K562 (cell line): ENCODE results near the gene COX6B2. TPM values are rescaled to one million over a fixed set of nuclear protein-coding genes. Genes with fewer than 3 reads are reported as not detected.
A peak's percentile ranks its signal among the peaks of the same experiment; 100 is the strongest.

Experiments
- ATAC-seq: fragments of 200-7000 bp; cut with Tn5 transposase; 3 replicates; pipeline ENCODE4 v1.9.1; 2020; ENCODE audit warnings: moderate library complexity
- BruUV-seq: library from RNA; stranded (reverse); fragments of 400-500 nt; replicated peaks from 2 replicates; lab custom pipeline; 2021; lab: Mats Ljungman, UMichigan
- CTCF ChIA-PET: fragments of 300-600 bp; formaldehyde crosslinking; extraction: SDS; loops from one replicate; lab custom pipeline; 2021; ENCODE audit warnings: low intra/inter-chr PET ratio; lab: Yijun Ruan, JAX
- POLR2A ChIA-PET: fragments of 300-600, 350-650 bp; sonication (Branson Sonifier 250); formaldehyde crosslinking; extraction: SDS; loops from one replicate; lab custom pipeline; 2021; ENCODE audit warnings: antibody characterized with exemption, inconsistent platforms; lab: Yijun Ruan, JAX
- DNase-seq, 4 experiments: peaks; one replicate each; pipeline versions ENCODE4 v3.0.0 to v3.0.0-alpha.2; 2011 to 2018; ENCODE audit warnings: low spot score in 3 of 4, mixed read lengths in 3 of 4; ENCODE audit errors: extremely low read depth in 1 of 4
- FAIRE-seq: peaks from 2 replicates; lab custom pipeline; 2011; peaks lifted over from hg19 to GRCh38; lab: Jason Lieb, UNC
- H2AFZ ChIP-seq: 2 replicates; pipeline ENCODE4 v1.6.0; 2011; ENCODE audit warnings: low read depth, low read length, control low read depth, inconsistent platforms
- H3K27ac ChIP-seq: fragments of 200-600 bp; 3 replicates; pipeline ENCODE4 v1.8.0; 2011; ENCODE audit warnings: low read depth, mild to moderate bottlenecking, control low read depth, inconsistent platforms, low read length, moderate library complexity, mixed read lengths; ENCODE audit errors: extremely low read depth
- H3K27me3 ChIP-seq, 2 experiments: fragments of 300-600 bp in 1 of 2; 2 replicates in 1 of 2; 3 replicates in 1 of 2; pipeline versions ENCODE4 v1.6.0 to v1.8.0; 2011; ENCODE audit warnings: inconsistent platforms in 2 of 2, low read length in 2 of 2, mild to moderate bottlenecking in 1 of 2, mixed read lengths in 1 of 2, moderate library complexity in 1 of 2; ENCODE audit not compliant: control insufficient read depth in 2 of 2, insufficient read depth in 2 of 2
- H3K36me3 ChIP-seq: fragments of 300-600 bp; 3 replicates; pipeline ENCODE4 v1.8.0; 2011; ENCODE audit warnings: mild to moderate bottlenecking, low read length, inconsistent platforms; ENCODE audit not compliant: control insufficient read depth, insufficient read depth
- H3K4me1 ChIP-seq, 2 experiments: fragments of 200-600 bp in 1 of 2; replicated peaks in 1 of 2; 2 replicates in 1 of 2; 3 replicates in 1 of 2; pipeline versions ENCODE4 v1.5.1 to v1.8.0; 2011; ENCODE audit warnings: inconsistent platforms in 2 of 2, low read length in 2 of 2, mild to moderate bottlenecking in 1 of 2, mixed read lengths in 1 of 2, moderate library complexity in 1 of 2; ENCODE audit not compliant: control insufficient read depth in 2 of 2, insufficient read depth in 2 of 2
- H3K4me2 ChIP-seq: 2 replicates; pipeline ENCODE4 v1.6.1; 2011; ENCODE audit warnings: low read length, control low read depth, inconsistent platforms, mixed read lengths; ENCODE audit not compliant: insufficient read depth
- H3K4me3 ChIP-seq: fragments of 200-600 bp; sonication (generic), shearing (Covaris generic); 2 replicates; pipeline ENCODE4 v1.5.1; 2016; ENCODE audit warnings: control low read depth, inconsistent platforms
- H3K79me2 ChIP-seq: fragments of 200-600 bp; 3 replicates; pipeline ENCODE4 v1.8.0; 2011; ENCODE audit warnings: low read length, inconsistent platforms; ENCODE audit not compliant: control insufficient read depth, insufficient read depth
- H3K9ac ChIP-seq, 2 experiments: 2 replicates each; pipeline versions ENCODE4 v1.6.0 to v1.6.1; 2011; ENCODE audit warnings: low read depth in 2 of 2, low read length in 2 of 2, control low read depth in 1 of 2, inconsistent platforms in 1 of 2, mild to moderate bottlenecking in 1 of 2, mixed read lengths in 1 of 2; ENCODE audit not compliant: insufficient read depth in 1 of 2
- H3K9me1 ChIP-seq: one replicate; pipeline ENCODE4 v1.6.0; 2011; ENCODE audit warnings: inconsistent platforms, mild to moderate bottlenecking, low read length, moderate library complexity; ENCODE audit not compliant: control insufficient read depth, insufficient read depth
- H3K9me3 ChIP-seq: replicated peaks from 2 replicates; pipeline ENCODE4 v1.5.1; 2011; ENCODE audit warnings: low read depth, low read length, inconsistent platforms; ENCODE audit not compliant: control insufficient read depth, insufficient read depth
- H4K20me1 ChIP-seq: replicated peaks from 2 replicates; pipeline ENCODE4 v1.6.1; 2011; ENCODE audit warnings: low read length, inconsistent platforms, mixed read lengths; ENCODE audit not compliant: control insufficient read depth, insufficient read depth
- BACH1 ChIP-seq: fragments of 200-800 bp; sonication (Bioruptor generic); IDR thresholded peaks from 2 replicates; pipeline ENCODE4 v1.6.1; 2016; ENCODE audit warnings: missing genetic modification characterization, missing compliant biosample characterization
- BRD4 ChIP-seq: fragments of 200-600 bp; sonication (generic); IDR thresholded peaks from 2 replicates; pipeline ENCODE4 v1.6.1; 2017; ENCODE audit warnings: inconsistent platforms
- C11orf30 ChIP-seq: fragments of 450-650 bp; IDR thresholded peaks from 2 replicates; pipeline ENCODE4 v1.6.1; 2016; ENCODE audit warnings: low read depth, mild to moderate bottlenecking
- E2F3 ChIP-seq: fragments of 250-450 bp; sonication (Bioruptor Pico); IDR thresholded peaks from 2 replicates; pipeline ENCODE4 v1.4.0; 2020; ENCODE audit warnings: mild to moderate bottlenecking
- HDGF ChIP-seq: fragments of 450-650 bp; IDR thresholded peaks from 2 replicates; pipeline ENCODE4 v1.6.1; 2016
- KAT7 ChIP-seq: sonication (generic); formaldehyde crosslinking; IDR thresholded peaks from 2 replicates; pipeline ENCODE4 v1.8.0; 2022; ENCODE audit warnings: missing genetic modification reagents, mild to moderate bottlenecking, borderline replicate concordance
- MAFG ChIP-seq: fragments of 450-650 bp; conservative IDR thresholded peaks from 2 replicates; pipeline ENCODE4 v1.6.1; 2016; ENCODE audit warnings: missing genetic modification characterization, missing compliant biosample characterization
- MAFK ChIP-seq: IDR thresholded peaks from 2 replicates; pipeline ENCODE4 v1.6.1; 2011; ENCODE audit warnings: low read length, improper control_type of control experiment
- NFRKB ChIP-seq: fragments of 450-650 bp; IDR thresholded peaks from 2 replicates; pipeline ENCODE4 v1.6.1; 2016; ENCODE audit warnings: low read depth
- POLR2G ChIP-seq: fragments of 200-400 bp; formaldehyde crosslinking; IDR thresholded peaks from 2 replicates; pipeline ENCODE4 v1.6.1; 2017; ENCODE audit warnings: low read depth, mild to moderate bottlenecking, antibody characterized with exemption, low read length, moderate library complexity
- RBFOX2 ChIP-seq: fragments of 200-400 bp; formaldehyde crosslinking; IDR thresholded peaks from 2 replicates; pipeline ENCODE4 v1.6.1; 2017; ENCODE audit warnings: low read depth, mild to moderate bottlenecking, low read length, moderate library complexity
- SMARCA4 ChIP-seq: fragments of 450-650 bp; IDR thresholded peaks from 2 replicates; pipeline ENCODE4 v1.6.1; 2016
- SMARCE1 ChIP-seq: fragments of 450-650 bp; IDR thresholded peaks from 2 replicates; pipeline ENCODE4 v1.7.1; 2016; ENCODE audit warnings: mild to moderate bottlenecking
- SP1 ChIP-seq: sonication (generic); formaldehyde crosslinking; IDR thresholded peaks from 2 replicates; pipeline ENCODE4 v1.8.1; 2022; ENCODE audit warnings: mild to moderate bottlenecking, missing genetic modification reagents
- TBL1XR1 ChIP-seq, 2 experiments: IDR thresholded peaks; 2 replicates each; pipeline ENCODE4 v1.6.1; 2012; ENCODE audit warnings: improper control_type of control experiment in 2 of 2, low read length in 2 of 2, mild to moderate bottlenecking in 1 of 2
- ZFX ChIP-seq: sonication (generic); formaldehyde crosslinking; IDR thresholded peaks from 2 replicates; pipeline ENCODE4 v1.8.0; 2022; ENCODE audit warnings: mild to moderate bottlenecking, missing genetic modification reagents, moderate library complexity
- ZNF311 ChIP-seq: fragments of 250-450 bp; sonication (Bioruptor Pico); IDR thresholded peaks from 2 replicates; pipeline ENCODE4 v1.4.0; 2020; ENCODE audit warnings: mild to moderate bottlenecking, moderate library complexity
- ZNF316 ChIP-seq: fragments of 450-650 bp; IDR thresholded peaks from 2 replicates; pipeline ENCODE4 v1.6.1; 2016
- ZNF324 ChIP-seq: fragments of 250-450 bp; sonication (Bioruptor Pico); IDR thresholded peaks from 2 replicates; pipeline ENCODE4 v1.4.0; 2020; ENCODE audit warnings: mild to moderate bottlenecking
- ZNF41 ChIP-seq: fragments of 250-450 bp; sonication (Bioruptor Pico); conservative IDR thresholded peaks from 2 replicates; pipeline ENCODE4 v1.4.0; 2020; ENCODE audit warnings: mild to moderate bottlenecking
- WGBS: fragments of 100-300 bp; shearing (Covaris generic); methylation state at CpG from one replicate; pipeline ENCODE4 v1.1.6; 2016; ENCODE audit warnings: low coverage, mixed read lengths; ENCODE audit not compliant: insufficient coverage; ENCODE audit errors: missing lambda C conversion rate; 5-methylcytosine and 5-hydroxymethylcytosine counted together
- in situ Hi-C: fragments of 300-500 bp; cut with MboI; formaldehyde crosslinking; loops from 4 replicates; pipeline ENCODE4 v1.15.0; 2018; ENCODE audit warnings: inconsistent platforms, mixed read lengths
- intact Hi-C: fragments of 100-400 bp; cut with micrococcal nuclease; formaldehyde crosslinking; loops from 2 replicates; pipeline ENCODE4 v1.14.2; 2022
- polyA plus RNA-seq, 8 experiments: library from polyadenylated mRNA; depleted of rRNA in 4 of 8; stranded (reverse) in 5 of 8; unstranded in 3 of 8; fragments of >200 nt; fragmentation: Nextera tagmentation in 2 of 8; fragmentation: Illumina TruSeq in 1 of 8; extraction: Ambion mirVana in 2 of 8; extraction: Trizol in 1 of 8; gene quantifications; 2 replicates each; pipeline versions ENCODE4 v1.2.1 to v1.2.3, GENCODE V29; 2011 to 2014; ENCODE audit warnings: inconsistent platforms in 1 of 8, missing spikeins in 1 of 8
- total RNA-seq, 7 experiments: library from RNA; depleted of rRNA in 6 of 7; stranded (reverse); fragments of >200 nt in 6 of 7; fragmentation: Illumina TruSeq in 2 of 7; extraction: Trizol in 2 of 7; gene quantifications; 2 replicates each; pipeline versions ENCODE4 v1.2.1 to v1.2.3, GENCODE V29; 2011 to 2021; ENCODE audit warnings: low replicate concordance in 1 of 7
- TF ChIP-seq, protein P1 (sequence below): sonication (generic); formaldehyde crosslinking; IDR thresholded peaks from 2 replicates; pipeline ENCODE4 v1.9.0; 2022; ENCODE audit warnings: mild to moderate bottlenecking, missing genetic modification reagents
- TF ChIP-seq, protein P2 (sequence below), 2 experiments: fragments of 450-650 bp; IDR thresholded peaks; 2 replicates each; pipeline ENCODE4 v1.6.1; 2016
- TF ChIP-seq, protein P3 (sequence below): sonication (generic); formaldehyde crosslinking; IDR thresholded peaks from 2 replicates; pipeline ENCODE4 v1.8.1; 2023; ENCODE audit warnings: mild to moderate bottlenecking, missing genetic modification reagents

COX6B2 gene
- total and polyA plus RNA-seq, 9 of the 15 experiments (the other 6 are each of a cell fraction or from before 2014, with no cell fraction given), result 0.40 to 2.5 (median 0.83) TPM

DNA sequence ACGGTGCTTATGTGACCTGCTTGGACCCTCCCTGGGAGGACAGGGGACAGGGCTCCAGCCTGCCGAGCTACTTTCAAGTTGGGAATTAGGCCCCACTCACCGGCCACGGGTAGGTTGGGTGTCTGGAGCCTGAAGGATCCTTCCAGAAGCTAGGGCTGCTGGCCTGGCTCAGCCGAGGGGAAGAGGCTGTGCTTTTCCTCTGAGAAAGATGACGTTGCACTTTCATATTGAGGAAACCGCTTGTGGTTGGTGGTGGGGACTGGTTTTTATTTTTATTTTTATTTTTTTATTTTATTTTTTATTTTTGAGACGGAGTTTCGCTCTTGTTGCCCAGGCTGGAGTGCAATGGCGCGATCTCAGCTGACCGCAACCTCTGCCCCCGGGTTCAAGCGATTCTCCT, 29.3 kb downstream of the COX6B2 start, which contains the start of gene TMEM150B:
TMEM150B (minus strand) TSS at position 170 of the 400 bp plus-strand sequence. CDS start 4,305 bp downstream, outside the sequence.
- in situ Hi-C loops, result no loop called here
- ATAC-seq (peak; percentile 79), DNase-seq (peak; percentile 54 to 61 (median 57)), FAIRE-seq (no peak)
- no peaks in the 10 kb centered on the region for H3K9me3 ChIP-seq
- no peaks in the 10 kb centered on the region for H3K27me3 ChIP-seq
- BruUV-seq, result no TSS peak
- intact Hi-C loops, result no loop called here
- ChIA-PET CTCF (no interaction called here), POLR2A (interaction anchor here (0.8 to 1.1 kb wide), 4 partner anchors 11 to 135 kb away, joined by 3 to 4 read pairs (median 4); no protein-coding TSS in a partner anchor)
- H3K4me3 ChIP-seq, result no peak within 1 kb of the TSS
- H3K4me2 ChIP-seq, result peak within 1 kb of the TSS; percentile 61
- peaks cover 11 to 41% of the 10 kb centered on the region in 2 experiments; a peak in 4 of 5 replicates for H3K4me1 ChIP-seq
- no peaks in the 10 kb centered on the region for H4K20me1 ChIP-seq
- H3K79me2 ChIP-seq, result no peaks in the 10 kb centered on the region
- no peaks in the 10 kb centered on the region for H3K9me1 ChIP-seq
- peak within 1 kb of the TSS; percentile 81 for H3K27ac ChIP-seq
- peak within 1 kb of the TSS; percentile 100 for H2AFZ ChIP-seq
- 27% methylated on average over 10 of the region's 14 CpGs for WGBS
- H3K36me3 ChIP-seq, result no peaks in the 10 kb centered on the region
- peak within 1 kb of the TSS; percentile 65 to 88; a peak in 3 of 4 replicates for H3K9ac ChIP-seq
- peak; percentile 98 for TF ChIP-seq MAFG (tag)
- peak; percentile 43; the same call in 1 of the 2 replicates for TF ChIP-seq SMARCA4
- TF ChIP-seq, protein P1, sequence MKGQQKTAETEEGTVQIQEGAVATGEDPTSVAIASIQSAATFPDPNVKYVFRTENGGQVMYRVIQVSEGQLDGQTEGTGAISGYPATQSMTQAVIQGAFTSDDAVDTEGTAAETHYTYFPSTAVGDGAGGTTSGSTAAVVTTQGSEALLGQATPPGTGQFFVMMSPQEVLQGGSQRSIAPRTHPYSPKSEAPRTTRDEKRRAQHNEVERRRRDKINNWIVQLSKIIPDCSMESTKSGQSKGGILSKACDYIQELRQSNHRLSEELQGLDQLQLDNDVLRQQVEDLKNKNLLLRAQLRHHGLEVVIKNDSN (CRISPR knock-in tag), result no peak
- TF ChIP-seq ZNF324 (CRISPR knock-in tag), result no peak
- peak; percentile 45; the same call in 1 of the 2 replicates for TF ChIP-seq RBFOX2
- TF ChIP-seq TBL1XR1 (IDR thresholded peaks at IDR 0.05; ENCODE audit: low read length in 2 of 2), result no peak
- no peak for TF ChIP-seq KAT7
- no peak for TF ChIP-seq E2F3 (CRISPR knock-in tag)
- TF ChIP-seq, protein P2, sequence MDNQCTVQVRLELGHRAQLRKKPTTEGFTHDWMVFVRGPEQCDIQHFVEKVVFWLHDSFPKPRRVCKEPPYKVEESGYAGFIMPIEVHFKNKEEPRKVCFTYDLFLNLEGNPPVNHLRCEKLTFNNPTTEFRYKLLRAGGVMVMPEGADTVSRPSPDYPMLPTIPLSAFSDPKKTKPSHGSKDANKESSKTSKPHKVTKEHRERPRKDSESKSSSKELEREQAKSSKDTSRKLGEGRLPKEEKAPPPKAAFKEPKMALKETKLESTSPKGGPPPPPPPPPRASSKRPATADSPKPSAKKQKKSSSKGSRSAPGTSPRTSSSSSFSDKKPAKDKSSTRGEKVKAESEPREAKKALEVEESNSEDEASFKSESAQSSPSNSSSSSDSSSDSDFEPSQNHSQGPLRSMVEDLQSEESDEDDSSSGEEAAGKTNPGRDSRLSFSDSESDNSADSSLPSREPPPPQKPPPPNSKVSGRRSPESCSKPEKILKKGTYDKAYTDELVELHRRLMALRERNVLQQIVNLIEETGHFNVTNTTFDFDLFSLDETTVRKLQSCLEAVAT (IDR thresholded peaks at IDR 0.05), result 0 out of 4 replicates have a peak, but pooled peaks of 1 of the 2 experiments have one; percentile 57
- TF ChIP-seq POLR2G, result 0 out of 2 replicates have a peak, but pooled peaks have one; percentile 28
- TF ChIP-seq, protein P3, sequence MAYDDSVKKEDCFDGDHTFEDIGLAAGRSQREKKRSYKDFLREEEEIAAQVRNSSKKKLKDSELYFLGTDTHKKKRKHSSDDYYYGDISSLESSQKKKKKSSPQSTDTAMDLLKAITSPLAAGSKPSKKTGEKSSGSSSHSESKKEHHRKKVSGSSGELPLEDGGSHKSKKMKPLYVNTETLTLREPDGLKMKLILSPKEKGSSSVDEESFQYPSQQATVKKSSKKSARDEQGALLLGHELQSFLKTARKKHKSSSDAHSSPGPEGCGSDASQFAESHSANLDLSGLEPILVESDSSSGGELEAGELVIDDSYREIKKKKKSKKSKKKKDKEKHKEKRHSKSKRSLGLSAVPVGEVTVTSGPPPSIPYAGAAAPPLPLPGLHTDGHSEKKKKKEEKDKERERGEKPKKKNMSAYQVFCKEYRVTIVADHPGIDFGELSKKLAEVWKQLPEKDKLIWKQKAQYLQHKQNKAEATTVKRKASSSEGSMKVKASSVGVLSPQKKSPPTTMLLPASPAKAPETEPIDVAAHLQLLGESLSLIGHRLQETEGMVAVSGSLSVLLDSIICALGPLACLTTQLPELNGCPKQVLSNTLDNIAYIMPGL (CRISPR knock-in tag), result no peak
- TF ChIP-seq HDGF, result no peak
- TF ChIP-seq BRD4, result no peak
- TF ChIP-seq ZNF311 (CRISPR knock-in tag), result no peak
- TF ChIP-seq ZNF316, result peak; percentile 99
- peak; percentile 63; the same call in 1 of the 2 replicates for TF ChIP-seq BACH1 (tag)
- TF ChIP-seq ZNF41 (CRISPR knock-in tag), result no peak
- peak; percentile 29; the same call in 1 of the 2 replicates for TF ChIP-seq ZFX (CRISPR knock-in tag)
- peak; percentile 87 for TF ChIP-seq MAFK
- peak; percentile 98 for TF ChIP-seq C11orf30
- peak; percentile 53; the same call in 1 of the 2 replicates for TF ChIP-seq SMARCE1
- TF ChIP-seq NFRKB, result 0 out of 2 replicates have a peak, but pooled peaks have one; percentile 48
- no peak for TF ChIP-seq SP1
